SU-DHL-6 (cell line): ENCODE results near the gene POLR1A.

Experiments used
- EZH2phosphoT487 ChIP-seq: fragments of 200-600 bp; sonication (generic), shearing (Covaris generic); conservative IDR thresholded peaks from 2 replicates; pipeline ENCODE4 v1.6.1; 2018; ENCODE audit warnings: mild to moderate bottlenecking, antibody characterized with exemption, low read length, moderate library complexity, mixed read lengths
- TF ChIP-seq, protein P1 (sequence below): fragments of 200-600 bp; sonication (generic); IDR thresholded peaks from one replicate; pipeline ENCODE4 v1.5.1; 2017; ENCODE audit warnings: antibody characterized with exemption, mild to moderate bottlenecking, low read length, moderate library complexity; ENCODE audit not compliant: insufficient read depth, poor library complexity, severe bottlenecking

DNA sequence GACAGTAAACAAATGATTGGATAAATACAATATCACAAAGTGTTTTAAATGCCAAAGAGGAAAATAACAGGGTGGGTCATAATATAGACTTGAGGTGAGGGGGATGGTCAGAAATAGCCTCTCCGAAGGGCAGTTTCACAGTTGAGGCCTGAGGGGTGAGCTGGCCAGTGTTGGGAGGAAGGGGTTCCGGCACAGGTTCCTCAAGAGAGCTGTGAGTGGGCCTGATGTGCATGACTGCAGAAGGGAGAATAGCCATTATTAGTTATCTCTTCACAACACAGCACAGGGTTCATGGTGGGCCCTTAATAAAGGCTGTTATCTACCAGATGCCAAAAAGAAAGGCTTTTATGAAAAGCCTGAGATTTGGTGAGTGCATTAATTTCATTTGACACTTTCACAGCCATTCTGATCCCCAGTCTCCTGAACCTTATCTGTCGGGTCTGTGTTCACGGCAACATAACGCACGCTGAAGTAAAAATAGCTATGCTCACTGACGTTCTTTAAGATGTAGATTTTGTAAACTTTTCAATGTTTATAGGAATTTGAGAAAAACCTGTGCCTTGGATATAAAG, 39.6 kb downstream of the POLR1A start:
- TF ChIP-seq, protein P1, sequence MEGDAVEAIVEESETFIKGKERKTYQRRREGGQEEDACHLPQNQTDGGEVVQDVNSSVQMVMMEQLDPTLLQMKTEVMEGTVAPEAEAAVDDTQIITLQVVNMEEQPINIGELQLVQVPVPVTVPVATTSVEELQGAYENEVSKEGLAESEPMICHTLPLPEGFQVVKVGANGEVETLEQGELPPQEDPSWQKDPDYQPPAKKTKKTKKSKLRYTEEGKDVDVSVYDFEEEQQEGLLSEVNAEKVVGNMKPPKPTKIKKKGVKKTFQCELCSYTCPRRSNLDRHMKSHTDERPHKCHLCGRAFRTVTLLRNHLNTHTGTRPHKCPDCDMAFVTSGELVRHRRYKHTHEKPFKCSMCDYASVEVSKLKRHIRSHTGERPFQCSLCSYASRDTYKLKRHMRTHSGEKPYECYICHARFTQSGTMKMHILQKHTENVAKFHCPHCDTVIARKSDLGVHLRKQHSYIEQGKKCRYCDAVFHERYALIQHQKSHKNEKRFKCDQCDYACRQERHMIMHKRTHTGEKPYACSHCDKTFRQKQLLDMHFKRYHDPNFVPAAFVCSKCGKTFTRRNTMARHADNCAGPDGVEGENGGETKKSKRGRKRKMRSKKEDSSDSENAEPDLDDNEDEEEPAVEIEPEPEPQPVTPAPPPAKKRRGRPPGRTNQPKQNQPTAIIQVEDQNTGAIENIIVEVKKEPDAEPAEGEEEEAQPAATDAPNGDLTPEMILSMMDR = no peak
- no peak for TF ChIP-seq EZH2phosphoT487
